Measurements from ENCODE around the gene AFAP1L2. TPM values are rescaled to one million over a fixed set of nuclear protein-coding genes. Genes with fewer than 3 reads are reported as not detected.

The AFAP1L2 gene
- total RNA-seq, 6 experiments from 2014 or later = 0.07 to 0.09 TPM; not detected in 4

- peaks cover 9% of the 10 kb centered on the region for H3K27me3 Mint-ChIP-seq (ENCODE audit: insufficient read depth)
- peaks cover 14% of the 10 kb centered on the region for H3K4me1 Mint-ChIP-seq (ENCODE audit: low read depth)
- no peaks in the 10 kb centered on the region for H3K36me3 Mint-ChIP-seq (ENCODE audit: low read depth)
- no peaks in the 10 kb centered on the region for H3K9me3 Mint-ChIP-seq
- no peak overlapping the region for H3K27ac Mint-ChIP-seq
- TF ChIP-seq, protein P1, sequence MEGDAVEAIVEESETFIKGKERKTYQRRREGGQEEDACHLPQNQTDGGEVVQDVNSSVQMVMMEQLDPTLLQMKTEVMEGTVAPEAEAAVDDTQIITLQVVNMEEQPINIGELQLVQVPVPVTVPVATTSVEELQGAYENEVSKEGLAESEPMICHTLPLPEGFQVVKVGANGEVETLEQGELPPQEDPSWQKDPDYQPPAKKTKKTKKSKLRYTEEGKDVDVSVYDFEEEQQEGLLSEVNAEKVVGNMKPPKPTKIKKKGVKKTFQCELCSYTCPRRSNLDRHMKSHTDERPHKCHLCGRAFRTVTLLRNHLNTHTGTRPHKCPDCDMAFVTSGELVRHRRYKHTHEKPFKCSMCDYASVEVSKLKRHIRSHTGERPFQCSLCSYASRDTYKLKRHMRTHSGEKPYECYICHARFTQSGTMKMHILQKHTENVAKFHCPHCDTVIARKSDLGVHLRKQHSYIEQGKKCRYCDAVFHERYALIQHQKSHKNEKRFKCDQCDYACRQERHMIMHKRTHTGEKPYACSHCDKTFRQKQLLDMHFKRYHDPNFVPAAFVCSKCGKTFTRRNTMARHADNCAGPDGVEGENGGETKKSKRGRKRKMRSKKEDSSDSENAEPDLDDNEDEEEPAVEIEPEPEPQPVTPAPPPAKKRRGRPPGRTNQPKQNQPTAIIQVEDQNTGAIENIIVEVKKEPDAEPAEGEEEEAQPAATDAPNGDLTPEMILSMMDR (IDR thresholded peaks at IDR 0.05) = no peak
- H3K4me3 Mint-ChIP-seq = no peak overlapping the region
- no peak for DNase-seq
Observed at GRCh38 chr10:114432566-114433093, 28.3 kb upstream of the AFAP1L2 start.

- DNase-seq = no peak
- TF ChIP-seq, protein P1 (IDR thresholded peaks at IDR 0.05) = no peak
- Mint-ChIP-seq H3K4me3 (no peak overlapping the region), H3K4me1 (ENCODE audit: low read depth) (peaks cover 14% of the 10 kb centered on the region), H3K27me3 (ENCODE audit: insufficient read depth) (peaks cover 17% of the 10 kb centered on the region), H3K27ac (no peak overlapping the region), H3K36me3 (ENCODE audit: low read depth) (no peaks in the 10 kb centered on the region), H3K9me3 (no peaks in the 10 kb centered on the region)
Observed at GRCh38 chr10:114431414-114432135, 27.3 kb upstream of the AFAP1L2 start.

DNA sequence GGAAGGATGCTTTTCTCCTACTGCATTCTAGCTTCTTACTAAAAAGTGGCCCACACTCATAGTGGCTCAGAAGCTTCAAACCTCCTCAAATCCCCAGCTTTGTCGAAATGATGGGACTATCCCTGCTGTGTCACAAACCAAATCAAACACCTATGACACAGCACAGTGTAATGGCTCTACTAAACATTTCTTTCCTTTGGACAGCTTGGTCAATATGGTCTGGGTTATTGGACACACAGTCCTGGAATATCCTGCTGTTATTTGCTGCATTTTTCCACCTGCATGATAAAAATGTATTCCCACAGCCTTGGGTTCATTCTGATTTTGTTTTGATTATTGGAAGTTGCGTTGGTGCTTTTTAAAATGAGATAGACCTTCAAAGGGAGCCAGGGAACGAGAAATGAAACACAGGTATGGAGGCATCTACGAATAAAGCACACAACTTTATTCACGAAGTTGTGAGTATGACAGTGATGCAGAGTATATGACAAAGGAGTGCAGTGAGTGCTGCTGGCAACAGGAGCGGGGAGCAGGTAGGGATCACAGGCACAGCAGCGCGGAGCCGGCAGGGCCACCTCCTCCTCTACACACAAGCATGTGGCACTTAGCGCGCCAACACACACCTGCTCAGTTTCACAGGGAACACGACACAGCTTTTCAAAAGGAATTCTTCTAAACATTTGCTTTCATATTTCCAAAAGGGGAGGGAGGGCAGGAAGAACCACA is 26.5 kb upstream of the AFAP1L2 start:
- Mint-ChIP-seq H3K4me3 (no peak overlapping the region), H3K36me3 (ENCODE audit: low read depth) (no peaks in the 10 kb centered on the region), H3K9me3 (no peaks in the 10 kb centered on the region), H3K4me1 (ENCODE audit: low read depth) (peaks cover 14% of the 10 kb centered on the region), H3K27me3 (ENCODE audit: insufficient read depth) (peaks cover 18% of the 10 kb centered on the region), H3K27ac (no peak overlapping the region)
- DNase-seq = no peak
- TF ChIP-seq, protein P1 (IDR thresholded peaks at IDR 0.05) = no peak

DNA sequence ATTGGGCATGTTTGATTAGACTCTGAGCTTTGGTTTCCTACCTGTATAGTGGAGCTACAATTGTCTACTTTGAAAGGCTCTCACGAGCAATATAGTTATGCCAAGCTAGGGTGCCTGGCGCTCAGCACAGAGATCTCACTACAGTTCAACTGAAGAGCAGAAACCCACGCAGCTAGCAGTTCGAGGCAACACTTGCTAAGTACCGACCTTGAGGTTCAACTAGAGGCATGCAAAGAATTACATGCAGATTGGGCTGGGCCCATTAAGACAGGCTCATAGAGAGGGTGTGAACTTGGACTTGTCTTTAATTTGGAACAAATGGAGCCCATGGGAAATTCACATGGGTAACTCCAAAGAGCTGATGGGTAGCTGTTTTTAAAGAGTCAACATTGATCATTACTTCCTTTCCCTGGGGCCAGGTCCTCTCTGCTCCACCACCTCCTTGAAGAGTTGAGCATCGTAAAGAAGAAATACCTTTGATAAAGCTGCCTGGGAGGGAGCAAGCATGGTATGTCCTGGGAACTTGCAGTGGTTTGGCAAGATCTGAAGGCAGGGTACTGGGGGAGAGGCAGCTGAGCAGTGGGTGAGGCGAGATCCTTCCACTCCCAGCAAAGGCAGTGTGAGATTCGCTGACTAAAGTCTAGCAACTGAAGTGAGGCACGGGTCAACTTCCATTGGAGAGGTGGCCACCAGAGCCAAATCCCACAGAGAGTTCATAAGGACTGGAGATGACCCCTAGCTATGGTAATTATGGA is 25.5 kb upstream of the AFAP1L2 start:
- Mint-ChIP-seq H3K27me3 (ENCODE audit: insufficient read depth) (peaks cover 28% of the 10 kb centered on the region), H3K4me3 (no peak overlapping the region), H3K4me1 (ENCODE audit: low read depth) (peaks cover 14% of the 10 kb centered on the region), H3K36me3 (ENCODE audit: low read depth) (no peaks in the 10 kb centered on the region), H3K27ac (no peak overlapping the region), H3K9me3 (no peaks in the 10 kb centered on the region)
- no peak for DNase-seq
- TF ChIP-seq, protein P1 (IDR thresholded peaks at IDR 0.05) = no peak

GRCh38 chr10:114427124-114427852 is 23.0 kb upstream of the AFAP1L2 start:
- TF ChIP-seq, protein P1 (IDR thresholded peaks at IDR 0.05) = no peak
- Mint-ChIP-seq H3K9me3 (no peaks in the 10 kb centered on the region), H3K27ac (no peak overlapping the region), H3K4me3 (no peak overlapping the region), H3K27me3 (ENCODE audit: insufficient read depth) (peaks cover 33% of the 10 kb centered on the region), H3K36me3 (ENCODE audit: low read depth) (no peaks in the 10 kb centered on the region), H3K4me1 (ENCODE audit: low read depth) (peaks cover 7% of the 10 kb centered on the region; the same call in 1 of the 2 replicates)
- no peak for DNase-seq

Data from HFFc6 (cell line).